ENCODE results near the gene MRPS5.
A peak's percentile ranks its signal among the peaks of the same experiment; 100 is the strongest.
"Not testable (repeated sequence)": the region's sequence is repeated elsewhere in the genome, so short reads cannot be mapped to it uniquely, and the experiment has no call there.

Gene MRPS5

DNA sequence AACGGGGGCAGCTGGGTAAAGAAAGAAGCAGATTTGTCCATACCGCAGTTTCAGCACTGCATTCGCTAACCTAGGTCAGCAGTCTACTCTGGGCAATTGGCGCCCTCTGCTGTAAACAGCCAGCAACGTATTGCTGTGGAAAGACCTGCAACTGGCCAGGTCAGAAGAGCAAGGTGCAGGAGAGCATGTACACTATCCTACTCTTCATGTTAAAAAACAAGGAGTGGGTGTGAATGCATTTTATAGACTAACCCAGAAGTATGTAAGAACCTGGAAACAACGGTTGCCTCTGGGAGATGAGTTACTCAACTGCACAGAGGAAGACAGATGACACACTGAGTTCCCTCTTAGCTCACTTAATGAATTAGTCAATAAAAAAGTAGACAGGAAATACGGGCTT, 6.2 kb downstream of the MRPS5 start:
- TF ChIP-seq, protein P1, sequence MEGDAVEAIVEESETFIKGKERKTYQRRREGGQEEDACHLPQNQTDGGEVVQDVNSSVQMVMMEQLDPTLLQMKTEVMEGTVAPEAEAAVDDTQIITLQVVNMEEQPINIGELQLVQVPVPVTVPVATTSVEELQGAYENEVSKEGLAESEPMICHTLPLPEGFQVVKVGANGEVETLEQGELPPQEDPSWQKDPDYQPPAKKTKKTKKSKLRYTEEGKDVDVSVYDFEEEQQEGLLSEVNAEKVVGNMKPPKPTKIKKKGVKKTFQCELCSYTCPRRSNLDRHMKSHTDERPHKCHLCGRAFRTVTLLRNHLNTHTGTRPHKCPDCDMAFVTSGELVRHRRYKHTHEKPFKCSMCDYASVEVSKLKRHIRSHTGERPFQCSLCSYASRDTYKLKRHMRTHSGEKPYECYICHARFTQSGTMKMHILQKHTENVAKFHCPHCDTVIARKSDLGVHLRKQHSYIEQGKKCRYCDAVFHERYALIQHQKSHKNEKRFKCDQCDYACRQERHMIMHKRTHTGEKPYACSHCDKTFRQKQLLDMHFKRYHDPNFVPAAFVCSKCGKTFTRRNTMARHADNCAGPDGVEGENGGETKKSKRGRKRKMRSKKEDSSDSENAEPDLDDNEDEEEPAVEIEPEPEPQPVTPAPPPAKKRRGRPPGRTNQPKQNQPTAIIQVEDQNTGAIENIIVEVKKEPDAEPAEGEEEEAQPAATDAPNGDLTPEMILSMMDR (IDR thresholded peaks at IDR 0.05; ENCODE audit: insufficient read depth, low read depth, low read length, missing control alignments): peak; percentile 83
- peak; percentile 77 for DNase-seq (ENCODE audit: low read depth)
- no peak overlapping the region for H3K4me3 ChIP-seq (ENCODE audit: low read depth, low read length)

- DNase-seq (ENCODE audit: low read depth): no peak
- H3K4me3 ChIP-seq (ENCODE audit: low read depth, low read length): no peak overlapping the region
- TF ChIP-seq, protein P1 (IDR thresholded peaks at IDR 0.05; ENCODE audit: insufficient read depth, low read depth, low read length, missing control alignments): no peak
Measured at GRCh38 chr2:95113464-95113863, 8.1 kb downstream of the MRPS5 start.

GRCh38 chr2:95110395-95110794, 11.2 kb downstream of the MRPS5 start:
- no peak for DNase-seq (ENCODE audit: low read depth)
- TF ChIP-seq, protein P1 (IDR thresholded peaks at IDR 0.05; ENCODE audit: insufficient read depth, low read depth, low read length, missing control alignments): no peak
- H3K4me3 ChIP-seq (ENCODE audit: low read depth, low read length): no peak overlapping the region

- no peak overlapping the region for H3K4me3 ChIP-seq (ENCODE audit: low read depth, low read length)
- no peak for DNase-seq (ENCODE audit: low read depth)
- TF ChIP-seq, protein P1 (IDR thresholded peaks at IDR 0.05; ENCODE audit: insufficient read depth, low read depth, low read length, missing control alignments): no peak
Measured at GRCh38 chr2:95109260-95109659, 12.3 kb downstream of the MRPS5 start.

DNA sequence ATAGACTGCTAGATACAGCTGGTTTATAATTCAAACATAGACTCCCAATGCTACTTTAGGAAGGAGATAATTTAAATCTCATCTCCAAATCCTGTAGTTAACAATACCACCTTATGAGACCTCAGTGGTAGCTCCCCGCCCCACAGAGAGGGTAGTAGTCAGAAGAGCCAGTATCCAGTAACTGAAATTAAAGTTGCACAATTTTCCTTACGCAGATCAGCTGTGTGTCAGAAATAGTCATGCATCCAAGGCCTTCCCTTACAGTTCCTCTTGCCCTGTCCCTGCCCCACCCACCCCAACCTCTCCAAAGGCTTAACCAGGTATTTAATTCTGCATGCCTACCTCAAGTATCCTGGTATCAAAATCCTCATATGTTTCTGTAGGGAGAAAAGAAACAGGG, 15.5 kb downstream of the MRPS5 start:
- DNase-seq (ENCODE audit: low read depth): no peak
- TF ChIP-seq, protein P1 (IDR thresholded peaks at IDR 0.05; ENCODE audit: insufficient read depth, low read depth, low read length, missing control alignments): no peak

GRCh38 chr2:95104606-95105005, 17.0 kb downstream of the MRPS5 start:
- no peak overlapping the region for H3K4me3 ChIP-seq (ENCODE audit: low read depth, low read length)
- no peak for DNase-seq (ENCODE audit: low read depth)
- TF ChIP-seq, protein P1 (IDR thresholded peaks at IDR 0.05; ENCODE audit: insufficient read depth, low read depth, low read length, missing control alignments): no peak

More for the DNA sequence above, 15.5 kb downstream of the MRPS5 start:
- no peak overlapping the region for H3K4me3 ChIP-seq (ENCODE audit: low read depth, low read length)

GRCh38 chr2:95099910-95100309, 21.7 kb downstream of the MRPS5 start:
- no peak for DNase-seq (ENCODE audit: low read depth)
- TF ChIP-seq, protein P1 (IDR thresholded peaks at IDR 0.05; ENCODE audit: insufficient read depth, low read depth, low read length, missing control alignments): no peak
- no peak overlapping the region for H3K4me3 ChIP-seq (ENCODE audit: low read depth, low read length)

DNA sequence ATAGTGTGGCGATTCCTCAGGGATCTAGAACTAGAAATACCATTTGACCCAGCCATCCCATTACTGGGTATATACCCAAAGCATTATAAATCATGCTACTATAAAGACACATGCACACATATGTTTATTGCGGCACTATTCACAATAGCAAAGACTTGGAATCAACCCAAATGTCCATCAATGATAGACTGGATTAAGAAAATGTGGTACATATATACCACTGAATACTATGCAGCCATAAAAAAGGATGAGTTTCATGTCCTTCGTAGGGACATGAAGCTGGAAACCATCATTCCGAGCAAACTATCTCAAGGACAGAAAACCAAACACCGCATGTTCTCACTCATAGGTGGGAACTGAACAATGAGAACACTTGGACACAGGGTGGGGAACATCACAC, 23.3 kb downstream of the MRPS5 start:
- DNase-seq (ENCODE audit: low read depth); H3K4me3 ChIP-seq (ENCODE audit: low read depth, low read length): not testable (repeated sequence)

All from GM12865 (cell line).